Jurkat, Clone E6-1 (cell line): ENCODE data around the gene CD274.
A peak's percentile ranks its signal among the peaks of the same experiment; 100 is the strongest.
"Not testable (repeated sequence)": the region's sequence is repeated elsewhere in the genome, so short reads cannot be mapped to it uniquely, and the experiment has no call there.

Experiments used
- DNase-seq: peaks from one replicate; pipeline ENCODE4 v3.0.0-alpha.2; 2011; ENCODE audit warnings: low read depth, low spot score
- H3K4me3 ChIP-seq: 2 replicates; pipeline ENCODE4 v1.5.1; 2011; ENCODE audit warnings: mild to moderate bottlenecking, low read length, control low read depth, moderate library complexity

Gene CD274

DNA sequence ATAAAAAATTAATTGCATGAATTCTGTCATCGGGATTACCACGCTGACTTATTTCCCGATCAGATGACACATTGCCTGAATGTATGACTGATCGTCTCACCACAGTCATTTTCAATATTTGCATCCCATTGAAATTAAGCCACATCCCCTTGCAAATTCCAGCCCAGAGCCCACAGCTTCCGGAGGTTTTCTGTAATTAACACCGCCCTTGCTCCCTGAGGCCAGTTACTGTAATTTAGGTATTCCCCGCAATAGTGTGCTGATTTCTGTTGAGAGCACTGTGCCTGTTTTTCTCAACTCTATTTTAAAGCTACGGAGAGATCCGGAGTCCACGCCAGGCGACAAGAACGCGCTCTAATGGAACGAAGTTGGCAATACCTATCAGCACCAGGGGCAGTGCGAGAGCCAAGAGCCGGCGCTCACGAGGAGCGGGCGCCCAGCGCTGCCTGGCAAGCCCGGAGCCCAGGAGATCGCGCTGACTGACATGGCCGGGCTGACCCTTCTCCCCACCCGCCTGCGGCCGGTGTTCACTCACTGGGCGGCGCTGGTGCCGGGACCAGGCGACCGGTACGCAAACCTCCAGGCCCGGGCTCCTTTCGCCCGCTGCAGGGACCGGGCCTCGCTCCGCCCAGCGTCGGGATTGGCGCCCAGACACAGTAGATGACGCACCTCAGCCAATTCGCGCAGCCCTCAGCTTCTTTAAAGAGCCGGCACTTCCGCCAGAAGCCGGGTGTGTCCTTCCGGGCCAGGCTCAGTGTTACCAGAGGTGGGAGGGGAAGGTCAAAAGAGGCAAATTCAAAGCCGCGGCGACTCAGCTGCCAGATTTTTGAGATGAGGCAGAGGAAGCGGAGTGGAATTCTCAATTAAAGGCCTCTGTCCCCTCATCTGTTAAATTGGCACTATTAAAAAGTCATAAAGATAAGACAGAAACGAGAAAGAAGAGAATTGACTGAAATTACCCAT lies 12.8 kb upstream of the CD274 start, which contains the start of gene PLGRKT:
Gene PLGRKT (minus strand): TSS at position 672 of the 963 bp plus-strand sequence. CDS start 5,948 bp downstream, outside the sequence.
- peak; percentile 87 for DNase-seq
- peak within 1 kb of the TSS; percentile 69 for H3K4me3 ChIP-seq

DNA sequence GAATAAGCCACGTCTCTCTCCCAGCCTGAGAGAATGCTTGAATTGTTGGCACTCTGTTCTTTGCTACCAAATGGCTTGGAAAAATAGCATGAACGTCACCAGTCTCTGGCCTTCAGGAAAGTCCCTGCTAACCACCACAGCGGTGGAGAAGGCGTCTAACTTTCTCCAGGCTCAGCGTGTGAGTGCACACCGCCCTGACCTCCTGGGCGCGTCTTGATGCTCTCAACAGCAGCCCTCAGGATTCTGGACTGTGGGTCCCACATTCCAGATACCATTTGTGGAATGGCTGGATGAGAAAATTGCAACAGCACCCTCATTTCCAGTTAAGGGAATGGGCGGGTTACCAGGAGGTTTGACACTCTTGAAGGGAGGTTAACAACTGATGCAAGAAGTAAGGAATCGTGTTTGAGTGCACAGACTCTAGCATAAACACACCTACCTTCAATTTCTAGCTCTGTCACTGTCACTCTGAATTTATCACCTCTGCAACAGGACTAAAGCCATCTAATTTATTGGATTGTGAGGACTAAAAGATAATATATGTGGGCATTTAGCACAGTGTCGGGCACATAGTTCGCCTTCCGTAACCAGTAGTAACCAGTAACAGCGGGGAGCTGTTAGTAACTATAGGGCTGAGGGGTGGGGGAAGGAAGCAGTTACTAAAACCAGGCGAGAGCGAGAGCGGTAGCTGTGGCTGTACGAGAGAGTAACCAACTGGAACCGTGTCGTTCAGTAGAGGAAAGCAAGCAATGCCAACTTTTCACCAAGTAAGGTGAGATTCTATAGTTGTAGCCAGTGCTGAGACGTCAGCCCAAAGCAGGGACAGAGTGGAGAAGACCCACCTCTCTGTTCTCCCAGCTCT lies 11.8 kb upstream of the CD274 start:
- H3K4me3 ChIP-seq = peak overlapping the region; percentile 69
- DNase-seq = no peak

DNA sequence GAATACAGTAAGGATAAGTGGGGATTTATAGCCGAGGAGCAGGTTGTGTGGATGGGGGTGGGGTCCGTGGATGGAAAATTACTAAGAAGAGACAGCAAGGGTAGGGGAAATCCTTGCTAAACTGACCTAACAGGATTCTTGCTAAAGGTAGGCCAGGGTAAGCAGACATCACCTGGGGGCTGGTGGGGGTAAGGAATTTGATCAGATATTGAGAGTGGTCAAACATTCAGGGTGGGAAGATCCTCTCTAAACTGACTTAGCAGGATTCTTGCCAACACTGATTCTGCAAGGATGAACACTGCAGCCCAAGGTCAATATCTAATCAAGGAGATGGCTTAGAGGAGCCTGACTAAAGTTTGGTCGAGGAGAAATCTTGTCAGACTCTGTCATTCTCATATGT lies 9.9 kb upstream of the CD274 start:
- no peak overlapping the region for H3K4me3 ChIP-seq
- DNase-seq = no peak

DNA sequence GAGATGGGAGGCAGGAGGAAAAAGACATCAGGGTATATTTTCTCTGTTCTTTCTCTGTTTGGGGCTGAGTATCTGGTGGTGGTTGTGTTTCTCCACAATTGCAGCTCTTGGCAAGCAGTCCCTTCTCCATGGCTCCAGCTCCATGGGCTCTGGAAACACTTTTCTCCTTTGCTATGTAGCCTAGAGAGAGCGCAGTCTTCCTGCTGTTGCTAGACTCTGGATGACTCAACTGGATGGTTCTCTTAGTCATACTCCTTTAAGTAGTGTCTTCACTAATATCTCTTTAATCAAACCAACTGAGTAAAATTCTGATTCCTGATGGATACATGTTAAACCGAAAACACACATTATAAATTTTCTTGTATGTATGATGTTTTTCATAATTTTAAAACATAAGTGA lies 9.3 kb upstream of the CD274 start:
- DNase-seq = no peak
- H3K4me3 ChIP-seq = no peak overlapping the region

DNA sequence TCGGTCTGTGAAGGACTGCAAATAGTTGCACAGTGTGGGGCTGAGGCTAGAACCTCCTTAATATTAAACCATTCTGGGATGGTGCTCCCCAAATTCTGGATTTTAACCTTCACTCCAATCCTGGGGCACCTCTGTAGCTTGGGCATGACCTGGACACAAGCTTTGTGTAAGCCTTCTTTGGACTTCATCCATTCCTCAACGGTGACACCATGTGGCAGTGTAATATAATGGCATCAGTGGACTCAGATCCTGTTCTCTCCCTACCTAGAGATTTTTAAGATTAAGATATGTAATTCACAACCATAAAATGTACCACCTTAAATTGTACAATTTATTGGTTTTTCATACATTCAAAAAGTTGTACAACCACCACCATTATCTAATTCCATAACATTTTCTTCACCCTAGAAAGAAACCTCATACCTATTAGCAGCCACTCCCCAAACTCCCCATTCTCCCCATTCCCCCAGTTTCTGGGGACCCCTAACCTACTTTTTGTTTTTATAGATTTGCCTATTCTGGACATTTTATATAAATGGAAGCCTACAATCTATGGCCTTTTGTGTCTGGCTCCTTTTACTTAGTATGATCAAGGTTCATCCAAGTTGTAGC lies 7.8 kb upstream of the CD274 start:
- no peak overlapping the region for H3K4me3 ChIP-seq
- peak; percentile 26 for DNase-seq

DNA sequence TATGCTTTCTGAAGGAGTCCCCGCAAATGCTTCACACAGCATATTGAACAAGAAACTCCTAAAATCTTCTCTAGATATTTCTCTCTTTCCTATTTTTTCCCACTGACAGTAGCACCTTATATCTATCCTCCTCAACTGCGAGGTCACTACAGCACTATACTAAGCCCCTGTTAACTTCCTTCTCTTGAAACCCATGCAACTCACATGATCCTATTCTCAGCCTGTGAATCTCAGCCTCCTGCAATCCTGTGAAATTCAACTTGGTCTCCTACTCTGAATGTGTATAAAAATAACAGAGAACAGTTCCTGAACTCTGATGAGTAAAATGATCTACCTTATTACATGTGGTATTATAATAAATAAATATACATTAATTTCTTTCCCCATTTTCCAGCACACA lies 6.5 kb upstream of the CD274 start:
- DNase-seq = no peak
- no peak overlapping the region for H3K4me3 ChIP-seq

DNA sequence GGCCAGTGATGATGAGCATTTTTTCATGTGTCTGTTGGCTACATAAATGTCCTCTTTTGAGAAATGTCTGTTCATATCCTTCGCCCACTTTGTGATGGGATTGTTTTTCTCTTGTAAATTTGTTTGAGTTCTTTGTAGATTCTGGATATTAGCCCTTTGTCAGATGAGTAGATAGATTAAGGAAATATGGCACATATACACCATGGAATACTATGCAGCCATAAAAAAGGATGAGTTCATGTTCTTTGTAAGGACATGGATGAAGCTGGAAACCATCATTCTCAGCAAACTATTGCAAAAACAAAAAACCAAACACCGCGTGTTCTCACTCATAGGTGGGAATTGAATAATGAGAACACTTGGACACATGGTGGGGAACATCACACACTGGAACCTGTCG lies 5.2 kb upstream of the CD274 start:
- H3K4me3 ChIP-seq, DNase-seq: not testable (repeated sequence)

DNA sequence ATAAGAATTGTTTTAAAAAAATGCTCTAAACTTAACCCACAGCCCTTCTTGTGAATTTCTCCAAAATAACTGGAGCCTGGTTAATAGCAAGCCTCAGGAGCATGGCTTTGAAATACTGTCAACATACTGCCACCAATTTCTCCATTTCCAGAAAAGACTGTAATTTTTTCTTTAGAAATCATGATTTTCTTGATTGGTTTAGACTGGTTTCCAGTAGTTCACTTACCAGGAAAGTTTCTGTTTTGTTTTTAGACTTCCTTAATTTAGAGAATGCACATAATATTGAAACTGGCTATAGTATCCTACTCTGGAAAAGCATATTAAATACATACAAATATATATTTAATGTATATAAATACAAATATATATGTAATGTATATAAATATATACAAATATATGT lies 4.5 kb upstream of the CD274 start:
- no peak for DNase-seq
- H3K4me3 ChIP-seq = no peak overlapping the region

DNA sequence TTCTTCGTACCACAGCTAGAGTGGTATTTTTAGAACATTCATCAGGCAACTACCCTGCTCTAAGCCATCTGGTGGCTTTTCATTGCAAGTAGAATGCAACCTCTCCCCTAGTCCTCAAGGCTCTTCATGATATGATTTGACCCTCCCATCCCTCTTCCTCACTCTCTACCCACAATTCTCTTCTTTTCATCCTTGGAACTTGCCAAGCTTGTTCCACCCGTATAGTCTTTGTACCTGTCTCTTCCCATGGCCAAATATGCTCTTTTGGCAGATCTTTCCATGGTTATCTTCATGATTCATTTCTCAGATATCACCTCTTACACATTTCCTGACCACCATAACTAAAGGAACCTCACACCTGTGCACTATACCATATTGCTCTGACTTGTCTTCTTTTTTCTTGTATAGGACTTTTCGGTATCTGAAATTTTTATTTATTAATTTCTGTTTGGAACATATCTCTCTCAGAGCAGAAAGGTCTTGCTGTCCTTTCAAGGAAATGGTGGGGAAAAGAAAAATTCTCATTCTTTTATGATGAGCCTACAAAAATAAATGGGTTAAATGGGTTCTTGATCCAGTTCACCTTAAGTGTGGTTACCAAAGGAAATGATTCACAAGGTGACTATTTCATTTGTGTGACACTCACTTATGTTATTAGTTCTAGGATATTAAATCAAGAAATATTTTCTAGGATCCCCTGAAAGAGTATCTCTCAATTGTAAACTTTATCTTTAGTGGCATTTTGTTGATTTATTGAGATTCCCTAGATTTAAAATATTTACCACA lies 3.7 kb upstream of the CD274 start:
- no peak overlapping the region for H3K4me3 ChIP-seq
- DNase-seq = no peak

DNA sequence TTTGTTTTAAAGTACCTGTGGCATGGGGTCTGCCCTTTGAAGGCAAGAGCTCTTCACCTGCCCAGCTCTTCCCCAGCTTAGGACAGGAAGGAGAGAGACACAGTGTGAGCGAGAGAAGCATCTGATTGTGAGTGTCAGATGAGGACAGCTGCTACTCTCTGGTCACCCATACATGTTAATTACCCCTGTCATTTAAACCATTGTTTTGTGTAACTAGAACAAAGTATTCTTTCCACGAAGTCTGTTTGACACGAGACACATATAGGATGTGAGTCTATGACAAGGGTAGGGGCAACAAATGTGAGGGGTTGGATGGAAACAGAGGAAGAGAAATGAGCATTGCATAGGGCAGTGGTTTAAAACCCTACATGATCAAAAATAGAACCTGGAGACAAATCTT lies 3.0 kb upstream of the CD274 start:
- DNase-seq = no peak
- no peak overlapping the region for H3K4me3 ChIP-seq

DNA sequence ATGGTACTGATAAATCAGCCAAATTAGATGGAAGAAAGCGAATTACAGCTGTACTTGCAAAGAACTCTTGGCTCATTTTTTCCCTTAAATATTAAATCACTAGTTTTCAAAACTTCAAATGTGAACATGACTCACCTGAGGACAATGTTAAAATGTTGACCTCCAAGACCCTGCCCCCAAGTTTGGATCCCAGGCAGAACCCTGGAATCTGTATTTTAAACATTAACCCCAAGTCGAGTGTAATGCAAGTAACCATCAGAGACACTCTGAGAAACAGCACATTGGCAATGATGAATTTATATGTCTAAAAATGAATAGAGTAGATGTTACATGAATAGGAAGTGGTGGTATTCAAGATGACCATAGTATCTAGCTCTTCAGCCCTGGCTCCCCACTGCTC lies 2.3 kb upstream of the CD274 start:
- DNase-seq = no peak
- no peak overlapping the region for H3K4me3 ChIP-seq

DNA sequence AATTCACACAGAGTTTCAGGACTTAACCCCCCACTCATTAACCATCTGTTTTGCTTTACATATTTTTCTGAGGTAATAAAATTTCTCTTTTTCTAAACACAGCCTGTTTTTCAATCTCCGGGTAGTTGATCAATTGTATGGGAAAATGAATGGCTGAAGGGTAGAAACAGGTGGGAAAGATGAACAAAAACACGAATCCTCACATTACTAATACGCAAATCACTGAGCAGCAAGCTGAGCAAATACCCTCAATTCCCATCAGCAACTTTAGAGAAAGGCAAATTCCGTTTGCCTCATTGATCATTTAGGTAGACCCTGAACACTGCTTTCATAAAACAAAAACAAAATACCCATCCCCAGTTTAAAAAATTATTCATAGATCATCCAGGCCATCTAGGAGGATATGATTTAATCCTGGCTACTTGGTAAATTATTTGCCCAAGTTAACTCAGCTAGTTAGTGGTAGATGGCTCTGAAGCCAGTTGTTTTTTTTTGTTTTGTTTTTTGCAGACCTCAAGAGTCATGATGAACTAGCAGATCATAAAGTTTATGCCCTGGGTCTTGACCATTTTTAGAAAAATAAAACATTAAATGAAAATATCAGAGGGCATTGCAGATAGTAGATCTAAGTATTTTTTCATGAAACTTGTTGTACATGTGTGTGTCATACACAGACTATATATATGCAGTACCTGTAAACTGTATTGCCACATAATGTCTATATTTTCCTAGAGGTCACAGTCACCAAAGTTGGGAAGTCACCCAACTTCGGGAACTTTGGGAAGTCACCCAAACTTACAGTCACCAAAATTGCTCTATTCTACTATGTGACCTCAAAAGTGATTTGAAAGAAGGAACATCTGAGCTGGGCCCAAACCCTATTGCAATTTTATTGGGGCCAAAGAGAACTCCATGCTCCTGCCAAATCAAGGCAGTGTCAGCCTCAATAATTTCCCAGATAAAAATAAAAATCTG lies 1.6 kb upstream of the CD274 start:
- no peak for DNase-seq
- H3K4me3 ChIP-seq = no peak overlapping the region

DNA sequence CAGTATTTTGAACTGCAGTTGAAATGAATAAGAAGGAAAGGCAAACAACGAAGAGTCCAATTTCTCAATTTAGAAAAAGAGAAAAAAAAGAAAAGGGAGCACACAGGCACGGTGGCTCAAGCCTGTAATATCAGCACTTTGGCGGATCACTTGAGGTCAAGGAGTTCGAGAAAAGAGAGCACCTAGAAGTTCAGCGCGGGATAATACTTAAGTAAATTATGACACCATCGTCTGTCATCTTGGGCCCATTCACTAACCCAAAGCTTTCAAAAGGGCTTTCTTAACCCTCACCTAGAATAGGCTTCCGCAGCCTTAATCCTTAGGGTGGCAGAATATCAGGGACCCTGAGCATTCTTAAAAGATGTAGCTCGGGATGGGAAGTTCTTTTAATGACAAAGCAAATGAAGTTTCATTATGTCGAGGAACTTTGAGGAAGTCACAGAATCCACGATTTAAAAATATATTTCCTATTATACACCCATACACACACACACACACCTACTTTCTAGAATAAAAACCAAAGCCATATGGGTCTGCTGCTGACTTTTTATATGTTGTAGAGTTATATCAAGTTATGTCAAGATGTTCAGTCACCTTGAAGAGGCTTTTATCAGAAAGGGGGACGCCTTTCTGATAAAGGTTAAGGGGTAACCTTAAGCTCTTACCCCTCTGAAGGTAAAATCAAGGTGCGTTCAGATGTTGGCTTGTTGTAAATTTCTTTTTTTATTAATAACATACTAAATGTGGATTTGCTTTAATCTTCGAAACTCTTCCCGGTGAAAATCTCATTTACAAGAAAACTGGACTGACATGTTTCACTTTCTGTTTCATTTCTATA lies 602 bp upstream of the CD274 start:
- H3K4me3 ChIP-seq = peak overlapping the region; percentile 61
- no peak for DNase-seq

DNA sequence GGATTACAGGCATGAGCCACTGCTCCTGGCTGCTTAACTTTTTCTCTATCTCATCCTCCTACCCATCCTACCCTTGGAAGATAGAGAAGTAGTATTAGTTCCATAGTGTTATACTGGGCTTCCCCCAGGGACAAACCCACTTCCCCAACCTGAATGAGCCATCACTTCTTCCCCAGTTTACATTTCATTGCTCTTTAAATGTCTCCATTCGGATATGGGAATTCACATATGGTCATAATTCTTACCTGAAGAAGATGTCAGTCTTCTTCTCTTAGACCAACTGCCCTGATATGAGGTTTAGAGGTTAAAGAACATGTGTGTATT lies 1.9 kb downstream of the CD274 start:
- DNase-seq = no peak
- H3K4me3 ChIP-seq = no peak overlapping the region

DNA sequence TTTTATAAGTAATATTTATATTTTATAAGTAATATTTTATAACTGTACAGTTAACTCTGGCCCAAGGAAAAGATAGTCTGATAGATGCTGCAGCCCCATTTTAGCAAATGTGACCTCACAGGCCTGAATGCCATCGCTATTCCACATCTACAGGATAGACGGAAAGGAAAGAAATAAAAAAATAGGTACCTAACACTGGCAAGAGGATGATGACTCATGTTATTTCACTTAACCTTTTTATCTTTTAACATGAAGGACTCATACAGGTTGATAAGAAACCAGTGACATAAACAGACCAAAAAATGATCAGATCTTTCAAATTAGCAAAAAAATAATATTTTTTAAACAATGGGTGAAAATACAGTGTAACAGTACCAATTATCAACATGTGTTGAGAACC lies 2.7 kb downstream of the CD274 start:
- no peak overlapping the region for H3K4me3 ChIP-seq

DNA sequence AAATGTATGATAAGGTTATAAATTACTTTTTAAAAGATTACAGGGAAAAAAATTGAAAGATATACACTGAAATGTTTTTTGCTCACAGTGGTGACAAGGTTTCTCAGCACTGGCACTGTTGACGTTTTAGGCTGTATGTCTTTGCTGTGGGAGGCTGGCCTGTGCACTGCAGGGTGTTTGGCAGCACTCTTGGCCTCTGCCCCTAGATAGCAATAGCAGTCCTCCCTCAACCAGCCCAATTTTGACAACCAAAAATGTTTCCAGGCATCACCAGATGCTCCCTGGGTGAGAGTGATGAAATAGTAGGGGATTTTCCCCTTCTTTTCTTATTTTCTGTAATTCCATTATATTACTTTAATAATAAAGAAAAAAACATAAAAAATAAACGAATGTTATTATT lies 3.3 kb downstream of the CD274 start:
- H3K4me3 ChIP-seq = no peak overlapping the region
- DNase-seq = no peak

More for the DNA sequence above, 2.7 kb downstream of the CD274 start:
- no peak for DNase-seq

DNA sequence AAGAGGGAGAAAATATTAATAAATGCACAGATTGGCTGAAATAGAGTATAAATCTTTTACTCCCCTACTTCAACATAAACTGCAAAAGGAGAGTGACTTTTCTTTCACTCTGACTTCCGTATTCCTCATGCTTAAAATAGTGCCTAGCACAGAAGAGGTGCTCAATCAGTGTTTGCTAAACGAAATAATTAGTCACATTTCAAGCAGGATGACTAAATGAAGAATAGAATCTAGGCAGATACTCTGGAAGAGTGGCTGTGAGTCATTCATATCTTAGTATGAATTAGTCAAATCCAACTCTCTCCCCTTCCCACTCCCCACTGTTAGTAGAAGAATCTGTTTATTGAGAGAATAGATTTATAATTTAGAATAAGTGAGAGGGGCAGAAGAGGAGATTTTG lies 4.8 kb downstream of the CD274 start:
- DNase-seq = no peak
- H3K4me3 ChIP-seq = no peak overlapping the region
